Right lobe of liver (tissue), 4 donors: ENCODE results near the gene CPNE4.

Experiments
- POLR2A ChIP-seq: fragments of 450-650 bp; IDR thresholded peaks from one replicate; pipeline ENCODE4 v1.6.1; 2017; ENCODE audit warnings: antibody characterized with exemption, mild to moderate bottlenecking
- TF ChIP-seq, protein P1 (sequence below), 4 donors: fragments of 200-600 bp in 3 of 4; fragments of 450-650 bp in 1 of 4; IDR thresholded peaks; one replicate each; pipeline versions ENCODE4 v1.5.1 to v1.8.0; 2016 to 2022; ENCODE audit warnings: antibody characterized with exemption in 4 of 4, mild to moderate bottlenecking in 2 of 4
- donor health status: DM: no; HTN: no; CAD: no.
- donor health status: DM: no; HTN: no; CAD: no.
- donor health status: DM: no; HTN: yes; CAD: no.

DNA sequence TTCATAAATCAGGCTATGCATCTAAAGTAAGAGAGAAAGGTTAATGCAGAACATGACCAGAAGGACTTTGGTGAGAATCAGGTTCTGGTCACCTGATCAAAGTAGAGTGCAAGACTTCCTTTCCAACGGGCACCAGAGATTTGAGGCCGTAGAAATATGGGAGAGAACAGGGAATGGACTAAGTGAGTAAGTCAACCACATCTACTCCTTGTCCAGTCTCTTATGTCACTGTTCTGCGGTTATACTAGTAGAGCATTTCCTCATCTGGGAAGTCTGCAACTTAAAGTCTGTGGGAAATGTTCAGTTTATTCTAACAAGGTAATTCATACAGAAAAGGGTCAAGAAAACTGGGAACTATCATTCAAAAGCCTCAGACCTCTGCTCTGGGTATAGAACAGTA is 232.8 kb downstream of the CPNE4 start:
- TF ChIP-seq, protein P1, sequence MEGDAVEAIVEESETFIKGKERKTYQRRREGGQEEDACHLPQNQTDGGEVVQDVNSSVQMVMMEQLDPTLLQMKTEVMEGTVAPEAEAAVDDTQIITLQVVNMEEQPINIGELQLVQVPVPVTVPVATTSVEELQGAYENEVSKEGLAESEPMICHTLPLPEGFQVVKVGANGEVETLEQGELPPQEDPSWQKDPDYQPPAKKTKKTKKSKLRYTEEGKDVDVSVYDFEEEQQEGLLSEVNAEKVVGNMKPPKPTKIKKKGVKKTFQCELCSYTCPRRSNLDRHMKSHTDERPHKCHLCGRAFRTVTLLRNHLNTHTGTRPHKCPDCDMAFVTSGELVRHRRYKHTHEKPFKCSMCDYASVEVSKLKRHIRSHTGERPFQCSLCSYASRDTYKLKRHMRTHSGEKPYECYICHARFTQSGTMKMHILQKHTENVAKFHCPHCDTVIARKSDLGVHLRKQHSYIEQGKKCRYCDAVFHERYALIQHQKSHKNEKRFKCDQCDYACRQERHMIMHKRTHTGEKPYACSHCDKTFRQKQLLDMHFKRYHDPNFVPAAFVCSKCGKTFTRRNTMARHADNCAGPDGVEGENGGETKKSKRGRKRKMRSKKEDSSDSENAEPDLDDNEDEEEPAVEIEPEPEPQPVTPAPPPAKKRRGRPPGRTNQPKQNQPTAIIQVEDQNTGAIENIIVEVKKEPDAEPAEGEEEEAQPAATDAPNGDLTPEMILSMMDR (IDR thresholded peaks at IDR 0.05): no peak
- no peak for TF ChIP-seq POLR2A
